Measurements from ENCODE around the gene PRPS1L1.

The PRPS1L1 gene

DNA sequence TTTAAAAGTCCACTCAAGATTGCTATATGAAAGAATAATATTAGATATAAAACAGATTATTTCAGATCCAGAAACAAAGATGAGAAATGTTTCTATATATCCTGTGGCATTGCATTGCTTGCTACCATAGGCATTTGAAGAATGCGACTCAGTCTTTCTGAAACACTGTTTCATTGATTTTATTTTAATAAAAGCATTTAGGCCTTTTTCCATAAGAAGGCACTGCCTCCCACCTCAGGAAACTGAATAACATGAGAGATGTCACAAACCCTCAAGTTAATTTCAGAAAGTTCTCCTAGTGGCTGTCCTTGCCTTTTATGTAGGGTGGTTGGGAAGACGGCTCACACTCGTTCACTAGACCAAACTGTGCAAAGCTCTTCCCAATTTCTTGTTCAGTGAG is 23.3 kb downstream of the PRPS1L1 start:
- no peak overlapping the region for H3K4me3 ChIP-seq (ENCODE audit: low read depth in 1 of 2, low read length in 2 of 2)
- H3K27me3 ChIP-seq (ENCODE audit: low read depth, low read length), result no peaks in the 10 kb centered on the region
- no peaks in the 10 kb centered on the region for H3K4me1 ChIP-seq (ENCODE audit: control insufficient read depth in 1 of 2, insufficient read depth in 2 of 2, low read length in 2 of 2)
- no peaks in the 10 kb centered on the region for H3K9me3 ChIP-seq (ENCODE audit: control insufficient read depth in 1 of 2, low read length in 2 of 2)
- no peak overlapping the region for H3K27ac ChIP-seq (ENCODE audit: low read length)
- H3K36me3 ChIP-seq (ENCODE audit: control insufficient read depth in 1 of 2, insufficient read depth in 2 of 2, low read length in 2 of 2), result no peaks in the 10 kb centered on the region

DNA sequence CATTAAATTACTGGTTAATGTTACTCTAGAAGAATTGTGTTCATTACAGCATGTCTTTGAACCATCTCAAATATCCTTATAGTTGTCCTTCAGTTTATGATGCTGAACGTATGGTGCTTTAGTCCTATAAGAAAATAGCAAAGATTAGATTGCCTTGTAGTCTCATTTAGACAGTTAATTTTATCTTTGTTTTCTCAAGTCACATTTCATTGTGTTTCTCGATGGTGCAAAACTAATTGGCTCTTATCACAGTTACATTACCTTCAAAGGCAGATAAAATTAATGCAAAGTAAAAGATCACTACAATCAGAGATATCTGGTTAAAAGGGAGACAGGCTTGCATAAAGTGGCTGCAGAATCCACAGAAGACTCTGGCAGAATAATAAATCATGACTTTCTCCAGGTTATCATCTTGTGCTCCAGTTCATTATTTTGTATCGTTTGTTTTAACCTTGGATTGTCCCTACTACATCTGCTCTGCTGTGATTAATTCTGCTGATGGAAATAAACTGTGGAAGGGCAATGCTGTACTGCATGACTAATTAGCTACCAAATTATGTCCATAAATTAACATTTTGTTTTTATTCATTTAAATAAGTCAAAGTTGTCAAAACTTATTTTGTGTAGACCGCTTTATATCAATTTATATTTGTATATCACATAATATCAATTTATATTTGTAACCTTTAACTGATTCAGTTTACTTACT is 24.2 kb downstream of the PRPS1L1 start:
- Histone ChIP-seq H3K36me3 (ENCODE audit: control insufficient read depth in 1 of 2, insufficient read depth in 2 of 2, low read length in 2 of 2) (no peaks in the 10 kb centered on the region), H3K27me3 (ENCODE audit: low read depth, low read length) (no peaks in the 10 kb centered on the region), H3K27ac (ENCODE audit: low read length) (no peak overlapping the region), H3K4me3 (ENCODE audit: low read depth in 1 of 2, low read length in 2 of 2) (no peak overlapping the region), H3K4me1 (ENCODE audit: control insufficient read depth in 1 of 2, insufficient read depth in 2 of 2, low read length in 2 of 2) (no peaks in the 10 kb centered on the region), H3K9me3 (ENCODE audit: control insufficient read depth in 1 of 2, low read length in 2 of 2) (no peaks in the 10 kb centered on the region)

DNA sequence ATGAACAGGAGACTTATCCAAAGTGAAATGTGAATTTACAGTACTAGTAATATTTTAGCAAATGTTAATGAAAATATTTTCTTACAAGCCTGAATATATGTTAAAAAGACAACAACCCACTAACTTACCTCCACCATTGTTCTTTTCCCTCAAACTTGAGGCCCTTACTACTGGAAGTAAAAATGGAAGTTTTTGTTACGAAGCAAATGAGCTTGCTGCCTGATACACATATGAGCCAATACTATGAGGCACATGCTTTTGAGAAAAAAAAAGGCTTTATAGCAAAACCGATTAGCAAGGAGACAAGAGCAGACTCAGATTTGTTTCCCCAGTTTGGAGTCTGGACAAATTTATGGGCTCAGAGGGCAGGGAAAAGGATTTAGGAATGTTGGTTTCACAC is 29.0 kb downstream of the PRPS1L1 start:
- no peaks in the 10 kb centered on the region for H3K4me1 ChIP-seq (ENCODE audit: control insufficient read depth in 1 of 2, insufficient read depth in 2 of 2, low read length in 2 of 2)
- H3K36me3 ChIP-seq (ENCODE audit: control insufficient read depth in 1 of 2, insufficient read depth in 2 of 2, low read length in 2 of 2), result no peaks in the 10 kb centered on the region
- H3K4me3 ChIP-seq (ENCODE audit: low read depth in 1 of 2, low read length in 2 of 2), result no peak overlapping the region
- H3K9me3 ChIP-seq (ENCODE audit: control insufficient read depth in 1 of 2, low read length in 2 of 2), result no peaks in the 10 kb centered on the region
- H3K27me3 ChIP-seq (ENCODE audit: low read depth, low read length), result no peaks in the 10 kb centered on the region
- H3K27ac ChIP-seq (ENCODE audit: low read length), result no peak overlapping the region

DNA sequence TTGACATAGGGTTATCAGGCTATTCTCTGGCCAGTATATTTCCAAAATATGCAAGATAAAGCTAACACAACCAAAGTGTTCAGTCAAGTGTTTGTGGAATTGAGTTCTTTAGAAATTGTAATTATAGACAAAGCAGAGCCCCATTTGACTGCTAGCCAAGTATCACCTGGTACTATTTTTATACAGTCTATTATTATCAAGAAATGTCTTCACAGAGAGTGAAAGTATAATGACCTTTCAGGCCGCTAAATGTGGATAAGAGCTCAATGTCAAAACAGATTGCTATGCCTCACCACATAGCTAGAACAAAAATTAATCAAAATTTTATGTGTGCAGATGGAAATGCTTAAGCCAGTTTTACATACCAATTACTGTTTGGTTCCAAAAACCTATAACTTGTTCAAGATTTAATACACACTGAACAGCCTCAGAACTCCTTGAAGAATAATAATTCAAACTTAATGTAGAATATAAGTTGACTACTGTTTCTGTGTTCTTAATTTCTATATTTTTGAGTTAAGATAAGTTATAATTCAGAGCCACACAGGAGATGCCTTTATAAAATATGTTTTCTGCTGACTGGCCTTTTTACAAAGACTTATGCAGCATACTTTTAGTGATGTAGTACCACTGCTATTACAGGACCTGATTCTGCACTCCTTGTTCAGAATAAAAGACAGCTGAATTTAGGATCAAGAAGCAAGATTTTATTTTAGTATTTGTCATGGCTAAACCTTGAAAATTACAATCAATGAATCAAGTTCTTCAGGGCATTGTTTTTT is 31.0 kb downstream of the PRPS1L1 start:
- H3K4me1 ChIP-seq (ENCODE audit: control insufficient read depth in 1 of 2, insufficient read depth in 2 of 2, low read length in 2 of 2), result no peaks in the 10 kb centered on the region
- H3K36me3 ChIP-seq (ENCODE audit: control insufficient read depth in 1 of 2, insufficient read depth in 2 of 2, low read length in 2 of 2), result no peaks in the 10 kb centered on the region
- no peak overlapping the region for H3K27ac ChIP-seq (ENCODE audit: low read length)
- H3K9me3 ChIP-seq (ENCODE audit: control insufficient read depth in 1 of 2, low read length in 2 of 2), result no peaks in the 10 kb centered on the region
- H3K27me3 ChIP-seq (ENCODE audit: low read depth, low read length), result no peaks in the 10 kb centered on the region
- H3K4me3 ChIP-seq (ENCODE audit: low read depth in 1 of 2, low read length in 2 of 2), result no peak overlapping the region

DNA sequence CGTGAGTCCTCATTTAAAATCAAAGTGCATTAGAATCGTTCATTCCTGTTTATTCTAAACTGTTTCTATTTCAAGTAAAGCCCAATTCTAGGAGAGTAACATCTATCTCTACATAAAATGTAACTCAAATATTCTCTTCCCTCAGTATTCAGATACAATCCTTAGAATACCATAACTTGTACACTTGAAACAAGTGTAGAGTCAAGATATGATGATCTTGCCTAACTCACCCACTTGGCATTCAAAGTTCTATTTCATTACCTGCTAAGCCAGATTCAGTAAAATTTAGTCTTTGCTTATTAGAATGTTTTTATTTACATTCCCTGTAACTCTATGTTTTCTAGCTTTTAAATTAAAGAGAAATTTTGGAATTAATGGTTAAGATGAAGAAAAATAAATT is 31.6 kb downstream of the PRPS1L1 start:
- H3K9me3 ChIP-seq (ENCODE audit: control insufficient read depth in 1 of 2, low read length in 2 of 2), result no peaks in the 10 kb centered on the region
- no peaks in the 10 kb centered on the region for H3K4me1 ChIP-seq (ENCODE audit: control insufficient read depth in 1 of 2, insufficient read depth in 2 of 2, low read length in 2 of 2)
- H3K27me3 ChIP-seq (ENCODE audit: low read depth, low read length), result no peaks in the 10 kb centered on the region
- no peaks in the 10 kb centered on the region for H3K36me3 ChIP-seq (ENCODE audit: control insufficient read depth in 1 of 2, insufficient read depth in 2 of 2, low read length in 2 of 2)
- H3K27ac ChIP-seq (ENCODE audit: low read length), result no peak overlapping the region
- no peak overlapping the region for H3K4me3 ChIP-seq (ENCODE audit: low read depth in 1 of 2, low read length in 2 of 2)

DNA sequence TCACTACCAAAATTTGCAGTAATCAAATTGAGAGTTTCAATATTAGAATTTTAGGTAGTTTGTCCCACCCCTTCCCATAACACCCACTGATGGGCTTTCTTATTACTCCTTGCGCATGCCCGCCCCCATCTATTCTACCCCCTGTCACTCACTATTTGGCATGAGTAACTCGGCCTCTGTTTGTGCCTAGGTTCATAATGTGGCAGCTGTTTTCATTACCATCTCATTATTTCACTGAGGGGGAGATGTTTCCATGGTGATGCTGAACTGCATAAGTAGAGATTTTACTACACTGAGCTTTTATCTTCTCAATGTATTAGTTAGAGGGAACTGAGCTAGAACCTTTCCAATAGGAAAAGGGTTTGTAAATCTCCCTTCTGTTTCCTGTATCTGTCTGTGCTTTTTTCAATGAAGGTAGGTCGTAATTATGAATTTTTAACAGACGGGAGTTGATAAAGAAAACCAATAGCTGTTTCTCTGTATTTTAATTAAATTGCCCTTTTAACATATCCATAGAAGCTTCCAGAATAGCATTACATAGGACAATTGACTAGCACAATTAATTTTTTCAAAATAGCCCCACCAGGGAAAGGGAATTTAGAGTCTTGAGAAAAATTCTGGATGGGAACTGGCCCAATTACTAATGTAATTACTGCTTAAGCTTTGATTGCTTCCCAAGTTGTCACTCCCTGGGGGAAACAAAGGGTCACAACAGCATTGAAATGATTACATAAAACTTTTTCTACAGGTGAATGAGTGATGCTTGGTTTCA is 33.4 kb downstream of the PRPS1L1 start:
- no peaks in the 10 kb centered on the region for H3K9me3 ChIP-seq (ENCODE audit: control insufficient read depth in 1 of 2, low read length in 2 of 2)
- H3K36me3 ChIP-seq (ENCODE audit: control insufficient read depth in 1 of 2, insufficient read depth in 2 of 2, low read length in 2 of 2), result no peaks in the 10 kb centered on the region
- H3K27ac ChIP-seq (ENCODE audit: low read length), result no peak overlapping the region
- no peak overlapping the region for H3K4me3 ChIP-seq (ENCODE audit: low read depth in 1 of 2, low read length in 2 of 2)
- no peaks in the 10 kb centered on the region for H3K27me3 ChIP-seq (ENCODE audit: low read depth, low read length)
- H3K4me1 ChIP-seq (ENCODE audit: control insufficient read depth in 1 of 2, insufficient read depth in 2 of 2, low read length in 2 of 2), result no peaks in the 10 kb centered on the region

DNA sequence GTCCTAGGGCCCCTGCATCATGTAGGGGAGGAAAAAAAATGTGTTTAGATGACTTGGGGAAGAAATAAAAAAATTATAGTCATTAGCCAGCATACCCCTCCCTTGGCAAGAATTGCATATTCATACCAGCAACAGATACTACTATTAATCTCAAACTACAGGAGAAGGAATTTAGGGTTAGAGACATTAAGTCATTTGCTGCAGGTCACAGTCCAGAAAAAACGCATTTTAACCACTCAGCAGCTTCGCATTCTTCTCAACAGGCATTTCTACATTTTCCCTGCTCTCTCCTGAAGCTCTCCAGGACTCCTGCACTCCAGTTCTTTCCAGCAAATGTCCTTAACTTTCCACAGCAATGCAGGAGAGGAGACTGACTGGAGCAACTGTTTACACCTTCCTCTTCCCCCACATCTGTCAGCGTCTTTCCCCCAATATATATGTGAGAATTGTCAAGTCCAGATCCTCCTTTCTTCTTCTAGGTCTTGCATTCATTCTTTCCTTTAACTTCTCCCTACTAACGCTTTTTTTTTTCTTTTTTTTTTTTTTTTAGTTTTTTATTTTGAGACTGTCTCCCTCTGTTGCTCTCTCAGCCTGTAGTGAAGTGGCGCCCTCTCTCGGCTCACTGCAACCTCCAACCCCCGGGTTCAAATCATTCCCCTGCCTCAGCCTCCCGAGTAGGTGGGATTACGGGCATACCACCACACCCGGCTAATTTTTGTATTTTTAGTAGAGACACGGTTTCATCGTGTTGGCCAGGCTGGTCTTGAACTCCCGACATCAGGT is 35.6 kb downstream of the PRPS1L1 start:
- no peaks in the 10 kb centered on the region for H3K27me3 ChIP-seq (ENCODE audit: low read depth, low read length)
- no peaks in the 10 kb centered on the region for H3K4me1 ChIP-seq (ENCODE audit: control insufficient read depth in 1 of 2, insufficient read depth in 2 of 2, low read length in 2 of 2)
- no peaks in the 10 kb centered on the region for H3K9me3 ChIP-seq (ENCODE audit: control insufficient read depth in 1 of 2, low read length in 2 of 2)
- no peaks in the 10 kb centered on the region for H3K36me3 ChIP-seq (ENCODE audit: control insufficient read depth in 1 of 2, insufficient read depth in 2 of 2, low read length in 2 of 2)
- no peak overlapping the region for H3K4me3 ChIP-seq (ENCODE audit: low read depth in 1 of 2, low read length in 2 of 2)
- H3K27ac ChIP-seq (ENCODE audit: low read length), result no peak overlapping the region

DNA sequence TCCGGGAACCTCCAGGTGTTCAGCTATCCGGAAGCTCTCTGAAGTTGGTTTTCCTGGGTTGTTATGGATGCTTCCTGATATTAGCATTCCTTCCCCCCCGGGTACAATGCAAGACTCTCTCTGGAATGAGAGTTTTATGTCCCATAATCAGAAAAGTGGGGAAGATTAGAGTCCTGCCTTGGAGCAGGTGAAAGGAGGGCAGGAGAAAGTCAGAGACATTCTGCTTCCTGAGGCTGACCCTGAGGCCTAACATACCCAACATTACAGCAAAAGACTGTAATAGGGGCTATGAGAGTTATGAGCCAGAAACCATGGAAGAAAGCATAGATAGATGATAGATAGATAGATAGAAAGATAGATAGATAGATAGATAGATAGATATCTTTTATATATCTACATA is 36.9 kb downstream of the PRPS1L1 start:
- Histone ChIP-seq H3K36me3 (ENCODE audit: control insufficient read depth in 1 of 2, insufficient read depth in 2 of 2, low read length in 2 of 2) (no peaks in the 10 kb centered on the region), H3K4me1 (ENCODE audit: control insufficient read depth in 1 of 2, insufficient read depth in 2 of 2, low read length in 2 of 2) (no peaks in the 10 kb centered on the region), H3K4me3 (ENCODE audit: low read depth in 1 of 2, low read length in 2 of 2) (no peak overlapping the region), H3K27ac (ENCODE audit: low read length) (no peak overlapping the region), H3K27me3 (ENCODE audit: low read depth, low read length) (no peaks in the 10 kb centered on the region), H3K9me3 (ENCODE audit: control insufficient read depth in 1 of 2, low read length in 2 of 2) (no peaks in the 10 kb centered on the region)

DNA sequence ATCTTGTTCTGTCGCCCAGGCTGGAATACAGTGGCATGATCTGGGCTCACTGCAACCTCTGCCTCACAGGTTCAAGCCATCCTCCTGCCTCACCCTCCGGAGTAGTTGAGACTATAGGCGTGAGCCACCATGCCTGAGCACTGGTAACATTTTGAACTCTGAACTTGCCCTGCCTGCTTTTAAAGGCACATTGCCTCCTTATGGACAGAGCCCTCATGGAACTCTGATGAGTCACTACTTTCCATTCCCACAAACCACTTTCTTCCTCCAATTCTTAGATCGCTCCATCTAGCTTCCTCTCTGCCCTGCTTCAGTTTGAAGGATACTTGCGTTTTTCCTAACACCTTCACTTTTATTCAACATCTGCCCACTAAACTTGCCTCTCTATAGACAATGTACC is 38.1 kb downstream of the PRPS1L1 start:
- no peaks in the 10 kb centered on the region for H3K4me1 ChIP-seq (ENCODE audit: control insufficient read depth in 1 of 2, insufficient read depth in 2 of 2, low read length in 2 of 2)
- no peak overlapping the region for H3K27ac ChIP-seq (ENCODE audit: low read length)
- no peak overlapping the region for H3K4me3 ChIP-seq (ENCODE audit: low read depth in 1 of 2, low read length in 2 of 2)
- no peaks in the 10 kb centered on the region for H3K27me3 ChIP-seq (ENCODE audit: low read depth, low read length)
- H3K9me3 ChIP-seq (ENCODE audit: control insufficient read depth in 1 of 2, low read length in 2 of 2), result no peaks in the 10 kb centered on the region
- H3K36me3 ChIP-seq (ENCODE audit: control insufficient read depth in 1 of 2, insufficient read depth in 2 of 2, low read length in 2 of 2), result no peaks in the 10 kb centered on the region

DNA sequence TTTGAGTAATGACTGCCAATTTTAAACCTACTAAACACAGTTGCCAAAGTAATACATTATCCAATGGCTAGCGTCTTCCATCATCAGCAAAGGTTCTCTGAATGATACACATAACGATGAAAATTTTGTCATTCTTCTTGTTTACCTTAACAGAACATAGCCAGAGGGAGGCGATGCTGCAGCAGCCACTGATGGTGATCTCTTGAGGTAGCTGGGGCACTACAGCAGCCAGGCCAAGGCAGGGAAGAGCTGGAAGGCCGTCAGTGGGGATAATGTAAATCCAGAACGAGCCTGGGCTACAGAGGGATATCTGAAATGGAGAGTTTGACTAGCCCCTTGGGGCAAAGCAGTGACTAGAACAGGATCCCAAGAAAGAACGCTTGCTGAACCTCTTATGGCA is 38.8 kb downstream of the PRPS1L1 start:
- no peaks in the 10 kb centered on the region for H3K27me3 ChIP-seq (ENCODE audit: low read depth, low read length)
- no peak overlapping the region for H3K27ac ChIP-seq (ENCODE audit: low read length)
- H3K36me3 ChIP-seq (ENCODE audit: control insufficient read depth in 1 of 2, insufficient read depth in 2 of 2, low read length in 2 of 2), result no peaks in the 10 kb centered on the region
- no peaks in the 10 kb centered on the region for H3K9me3 ChIP-seq (ENCODE audit: control insufficient read depth in 1 of 2, low read length in 2 of 2)
- H3K4me1 ChIP-seq (ENCODE audit: control insufficient read depth in 1 of 2, insufficient read depth in 2 of 2, low read length in 2 of 2), result no peaks in the 10 kb centered on the region
- no peak overlapping the region for H3K4me3 ChIP-seq (ENCODE audit: low read depth in 1 of 2, low read length in 2 of 2)

DNA sequence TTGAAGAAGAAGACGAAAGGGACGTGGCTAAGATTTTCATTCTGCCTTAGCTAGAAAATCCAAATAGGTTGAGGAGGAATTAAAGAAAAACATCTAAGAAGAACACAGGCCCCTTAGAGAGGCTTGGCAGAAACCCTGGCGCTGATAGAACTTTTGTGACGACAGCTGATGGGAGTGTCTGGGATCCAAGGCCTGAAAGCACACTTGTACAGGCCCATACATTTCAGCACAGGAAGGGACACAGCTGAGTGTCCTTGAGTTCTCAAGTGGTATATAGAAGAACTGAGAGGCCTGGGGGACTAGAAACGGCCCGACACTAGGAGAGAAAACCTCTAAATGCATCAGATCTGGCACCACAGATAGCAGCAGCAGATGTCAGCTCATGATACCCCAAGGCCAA is 39.5 kb downstream of the PRPS1L1 start:
- Histone ChIP-seq H3K4me3 (ENCODE audit: low read depth in 1 of 2, low read length in 2 of 2) (no peak overlapping the region), H3K27me3 (ENCODE audit: low read depth, low read length) (no peaks in the 10 kb centered on the region), H3K27ac (ENCODE audit: low read length) (no peak overlapping the region), H3K4me1 (ENCODE audit: control insufficient read depth in 1 of 2, insufficient read depth in 2 of 2, low read length in 2 of 2) (no peaks in the 10 kb centered on the region), H3K9me3 (ENCODE audit: control insufficient read depth in 1 of 2, low read length in 2 of 2) (no peaks in the 10 kb centered on the region), H3K36me3 (ENCODE audit: control insufficient read depth in 1 of 2, insufficient read depth in 2 of 2, low read length in 2 of 2) (no peaks in the 10 kb centered on the region)
